Measurements from ENCODE around the gene WDR77. TPM values are rescaled to one million over a fixed set of nuclear protein-coding genes. Genes with fewer than 3 reads are reported as not detected.

WDR77 gene
- total and polyA plus RNA-seq, 9 of the 15 experiments (the other 6 are each of a cell fraction or from before 2014, with no cell fraction given): 20.6 to 160 (median 75.3) TPM

DNA sequence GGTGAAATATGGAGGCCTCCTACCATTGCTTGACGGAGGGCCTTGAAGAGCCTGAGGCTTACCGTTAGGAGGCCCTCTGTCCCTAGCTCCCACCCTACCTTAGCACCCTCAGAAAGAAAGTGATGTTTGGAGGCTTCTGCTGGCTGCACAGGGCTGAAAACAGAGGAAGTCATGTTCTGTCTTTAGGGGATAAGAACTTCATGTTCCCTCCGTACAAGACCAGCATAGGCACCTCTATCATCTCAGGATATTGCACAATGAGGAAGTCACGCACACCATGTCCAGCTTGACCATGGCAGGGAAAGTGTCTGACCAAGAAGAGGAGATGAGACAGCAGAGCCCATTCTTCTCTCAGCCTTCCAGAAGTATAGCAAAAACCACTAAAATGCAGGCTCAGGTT, 40.5 kb upstream of the WDR77 start (continued):
- TF ChIP-seq ZEB2 (IDR thresholded peaks at IDR 0.05): no peak
- TF ChIP-seq MYNN (IDR thresholded peaks at IDR 0.05): no peak
- TF ChIP-seq MYNN (CRISPR knock-in tag; IDR thresholded peaks at IDR 0.05): no peak
- peak; percentile 96 for TF ChIP-seq CEBPB (tag; IDR thresholded peaks at IDR 0.05)
- TF ChIP-seq PHF8 (IDR thresholded peaks at IDR 0.05; ENCODE audit: borderline replicate concordance, low read length): no peak
- TF ChIP-seq, protein P1, sequence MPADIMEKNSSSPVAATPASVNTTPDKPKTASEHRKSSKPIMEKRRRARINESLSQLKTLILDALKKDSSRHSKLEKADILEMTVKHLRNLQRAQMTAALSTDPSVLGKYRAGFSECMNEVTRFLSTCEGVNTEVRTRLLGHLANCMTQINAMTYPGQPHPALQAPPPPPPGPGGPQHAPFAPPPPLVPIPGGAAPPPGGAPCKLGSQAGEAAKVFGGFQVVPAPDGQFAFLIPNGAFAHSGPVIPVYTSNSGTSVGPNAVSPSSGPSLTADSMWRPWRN (IDR thresholded peaks at IDR 0.05; ENCODE audit: low read depth): no peak
- TF ChIP-seq POLR2AphosphoS5 (IDR thresholded peaks at IDR 0.05; ENCODE audit: control insufficient read depth, insufficient read depth, low read depth, low read length): no peak
- no peak for TF ChIP-seq PRPF4 (IDR thresholded peaks at IDR 0.05; ENCODE audit: insufficient read depth, low read depth, low read length, poor library complexity, severe bottlenecking)
- no peak for TF ChIP-seq TOE1 (IDR thresholded peaks at IDR 0.05; ENCODE audit: borderline replicate concordance)
- no peak for TF ChIP-seq TOE1 (CRISPR knock-in tag; IDR thresholded peaks at IDR 0.05; ENCODE audit: borderline replicate concordance, low read depth)
- no peak for TF ChIP-seq ARID2 (IDR thresholded peaks at IDR 0.05)
- no peak for TF ChIP-seq ZNF408 (CRISPR knock-in tag; IDR thresholded peaks at IDR 0.05; ENCODE audit: low read depth)
- no peak for TF ChIP-seq POLR3G (IDR thresholded peaks at IDR 0.05; ENCODE audit: extremely low read depth, insufficient read length, insufficient replicate concordance)
- no peak for TF ChIP-seq SAFB (IDR thresholded peaks at IDR 0.05; ENCODE audit: borderline replicate concordance, low read depth, low read length)
